ENCODE measurements around the gene CCDC186.

Gene CCDC186

GRCh38 chr10:114115661-114116445 lies 58.1 kb downstream of the CCDC186 start:
- DNase-seq (ENCODE audit: extremely low spot score) = no peak
- CTCF ChIA-PET = interaction anchor here (0.6 to 1.9 kb wide), 6 partner anchors 9 to 317 kb away, joined by 3 to 8 read pairs (median 4); no protein-coding TSS in a partner anchor
- TF ChIP-seq, protein P1, sequence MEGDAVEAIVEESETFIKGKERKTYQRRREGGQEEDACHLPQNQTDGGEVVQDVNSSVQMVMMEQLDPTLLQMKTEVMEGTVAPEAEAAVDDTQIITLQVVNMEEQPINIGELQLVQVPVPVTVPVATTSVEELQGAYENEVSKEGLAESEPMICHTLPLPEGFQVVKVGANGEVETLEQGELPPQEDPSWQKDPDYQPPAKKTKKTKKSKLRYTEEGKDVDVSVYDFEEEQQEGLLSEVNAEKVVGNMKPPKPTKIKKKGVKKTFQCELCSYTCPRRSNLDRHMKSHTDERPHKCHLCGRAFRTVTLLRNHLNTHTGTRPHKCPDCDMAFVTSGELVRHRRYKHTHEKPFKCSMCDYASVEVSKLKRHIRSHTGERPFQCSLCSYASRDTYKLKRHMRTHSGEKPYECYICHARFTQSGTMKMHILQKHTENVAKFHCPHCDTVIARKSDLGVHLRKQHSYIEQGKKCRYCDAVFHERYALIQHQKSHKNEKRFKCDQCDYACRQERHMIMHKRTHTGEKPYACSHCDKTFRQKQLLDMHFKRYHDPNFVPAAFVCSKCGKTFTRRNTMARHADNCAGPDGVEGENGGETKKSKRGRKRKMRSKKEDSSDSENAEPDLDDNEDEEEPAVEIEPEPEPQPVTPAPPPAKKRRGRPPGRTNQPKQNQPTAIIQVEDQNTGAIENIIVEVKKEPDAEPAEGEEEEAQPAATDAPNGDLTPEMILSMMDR (IDR thresholded peaks at IDR 0.05; ENCODE audit: control extremely low read depth, extremely low read depth, low read depth, missing control alignments) = no peak
- POLR2A ChIA-PET = no interaction called here

- ChIA-PET POLR2A (no interaction called here), CTCF (interaction anchor here (0.9 to 3.8 kb wide), 6 partner anchors 12 to 311 kb away, joined by 3 to 15 read pairs (median 4); no protein-coding TSS in a partner anchor)
- TF ChIP-seq, protein P1 (IDR thresholded peaks at IDR 0.05; ENCODE audit: control extremely low read depth, extremely low read depth, low read depth, missing control alignments) = no peak
- DNase-seq (ENCODE audit: extremely low spot score) = no peak
Measured at GRCh38 chr10:114110174-114110972, 63.6 kb downstream of the CCDC186 start.

DNA sequence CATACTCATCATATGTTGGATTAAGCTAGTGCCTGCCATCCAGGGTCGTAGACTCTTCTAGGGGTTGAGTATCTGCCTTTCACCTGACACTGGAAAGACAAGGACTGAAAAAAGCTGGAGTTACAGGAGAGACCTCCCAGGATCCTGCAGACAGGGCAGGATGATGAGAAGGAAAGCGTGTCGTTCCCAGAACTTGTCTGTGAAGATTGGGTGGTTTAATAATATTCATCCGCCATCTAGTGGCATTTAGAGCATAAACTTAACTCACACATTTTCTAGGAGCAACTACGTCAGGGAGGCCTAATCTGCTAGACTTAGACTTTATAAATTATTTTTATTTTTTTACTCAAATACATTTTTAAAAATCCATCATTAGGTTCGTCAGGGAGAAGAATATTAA lies 70.7 kb downstream of the CCDC186 start:
- TF ChIP-seq, protein P1 (IDR thresholded peaks at IDR 0.05; ENCODE audit: control extremely low read depth, extremely low read depth, low read depth, missing control alignments) = peak; percentile 59
- POLR2A ChIA-PET = no interaction called here
- CTCF ChIA-PET = interaction anchor here (0.7 to 6.9 kb wide), 23 partner anchors 9 to 413 kb away, joined by 3 to 79 read pairs (median 4); no protein-coding TSS in a partner anchor
- DNase-seq (ENCODE audit: extremely low spot score) = peak; percentile 70

- POLR2A ChIA-PET = no interaction called here
- DNase-seq (ENCODE audit: extremely low spot score) = no peak
- CTCF ChIA-PET = interaction anchor here (1.1 to 6.9 kb wide), 8 partner anchors 24 to 369 kb away, joined by 3 to 79 read pairs (median 4); no protein-coding TSS in a partner anchor
- TF ChIP-seq, protein P1 (IDR thresholded peaks at IDR 0.05; ENCODE audit: control extremely low read depth, extremely low read depth, low read depth, missing control alignments) = no peak
Measured at GRCh38 chr10:114102256-114102655, 71.7 kb downstream of the CCDC186 start.

GRCh38 chr10:114100848-114101741 lies 72.9 kb downstream of the CCDC186 start:
- POLR2A ChIA-PET = no interaction called here
- CTCF ChIA-PET = interaction anchor here (0.9 to 6.9 kb wide), 9 partner anchors 12 to 305 kb away, joined by 3 to 79 read pairs (median 3); no protein-coding TSS in a partner anchor
- TF ChIP-seq, protein P1 (IDR thresholded peaks at IDR 0.05; ENCODE audit: control extremely low read depth, extremely low read depth, low read depth, missing control alignments) = no peak
- DNase-seq (ENCODE audit: extremely low spot score) = no peak
